HL-60 (cell line): ENCODE measurements around the gene FOXP1.

Experiments
- GABPA ChIP-seq: IDR thresholded peaks from 2 replicates; pipeline ENCODE4 v1.6.1; 2012; ENCODE audit warnings: low read depth
- SPI1 ChIP-seq: IDR thresholded peaks from 2 replicates; pipeline ENCODE4 v1.6.1; 2012; ENCODE audit warnings: low read depth, mild to moderate bottlenecking, borderline replicate concordance
- TF ChIP-seq, protein P1 (sequence below): IDR thresholded peaks from one replicate; pipeline ENCODE4 v1.5.1; 2011; ENCODE audit warnings: low read length, control low read depth, inconsistent platforms; ENCODE audit not compliant: insufficient read depth
- TF ChIP-seq, protein P2 (sequence below): IDR thresholded peaks from 2 replicates; pipeline ENCODE4 v1.6.1; 2012; ENCODE audit warnings: low read depth; ENCODE audit not compliant: insufficient replicate concordance

DNA sequence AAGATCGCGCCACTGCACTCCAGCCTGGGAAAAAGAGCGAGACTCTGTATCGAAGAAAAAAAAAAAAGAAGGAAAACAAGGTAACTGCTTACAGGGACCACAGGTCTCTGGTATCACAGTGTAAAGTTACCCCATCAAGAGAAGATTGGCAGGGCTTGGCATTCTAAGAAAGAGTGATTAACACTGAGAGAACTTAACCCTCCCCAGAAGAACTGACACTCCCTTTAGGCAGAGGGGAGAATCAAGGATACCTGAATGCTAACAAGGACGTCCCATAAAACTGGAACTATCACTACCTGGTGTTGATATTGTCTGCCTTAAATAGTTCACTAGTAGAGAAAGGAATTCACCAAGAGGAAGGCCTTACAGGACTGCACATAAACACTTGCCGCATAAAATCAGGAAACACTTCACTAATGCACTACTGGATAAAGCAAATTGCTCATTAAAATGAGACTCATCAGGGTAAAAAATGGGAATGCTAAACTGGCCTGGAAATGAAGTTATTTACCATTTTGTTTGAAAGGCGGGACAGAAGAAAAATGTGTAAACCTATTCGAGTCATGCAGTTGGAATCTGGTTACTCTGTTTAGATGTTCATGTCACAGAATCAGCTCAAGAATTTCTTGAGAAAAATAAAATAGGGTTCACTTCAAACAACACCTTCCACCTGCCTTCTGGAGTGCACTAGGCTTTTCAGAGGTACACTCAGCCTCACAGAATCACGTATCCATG, 121.6 kb downstream of the FOXP1 start:
- TF ChIP-seq, protein P1, sequence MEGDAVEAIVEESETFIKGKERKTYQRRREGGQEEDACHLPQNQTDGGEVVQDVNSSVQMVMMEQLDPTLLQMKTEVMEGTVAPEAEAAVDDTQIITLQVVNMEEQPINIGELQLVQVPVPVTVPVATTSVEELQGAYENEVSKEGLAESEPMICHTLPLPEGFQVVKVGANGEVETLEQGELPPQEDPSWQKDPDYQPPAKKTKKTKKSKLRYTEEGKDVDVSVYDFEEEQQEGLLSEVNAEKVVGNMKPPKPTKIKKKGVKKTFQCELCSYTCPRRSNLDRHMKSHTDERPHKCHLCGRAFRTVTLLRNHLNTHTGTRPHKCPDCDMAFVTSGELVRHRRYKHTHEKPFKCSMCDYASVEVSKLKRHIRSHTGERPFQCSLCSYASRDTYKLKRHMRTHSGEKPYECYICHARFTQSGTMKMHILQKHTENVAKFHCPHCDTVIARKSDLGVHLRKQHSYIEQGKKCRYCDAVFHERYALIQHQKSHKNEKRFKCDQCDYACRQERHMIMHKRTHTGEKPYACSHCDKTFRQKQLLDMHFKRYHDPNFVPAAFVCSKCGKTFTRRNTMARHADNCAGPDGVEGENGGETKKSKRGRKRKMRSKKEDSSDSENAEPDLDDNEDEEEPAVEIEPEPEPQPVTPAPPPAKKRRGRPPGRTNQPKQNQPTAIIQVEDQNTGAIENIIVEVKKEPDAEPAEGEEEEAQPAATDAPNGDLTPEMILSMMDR, result no peak
- TF ChIP-seq, protein P2, sequence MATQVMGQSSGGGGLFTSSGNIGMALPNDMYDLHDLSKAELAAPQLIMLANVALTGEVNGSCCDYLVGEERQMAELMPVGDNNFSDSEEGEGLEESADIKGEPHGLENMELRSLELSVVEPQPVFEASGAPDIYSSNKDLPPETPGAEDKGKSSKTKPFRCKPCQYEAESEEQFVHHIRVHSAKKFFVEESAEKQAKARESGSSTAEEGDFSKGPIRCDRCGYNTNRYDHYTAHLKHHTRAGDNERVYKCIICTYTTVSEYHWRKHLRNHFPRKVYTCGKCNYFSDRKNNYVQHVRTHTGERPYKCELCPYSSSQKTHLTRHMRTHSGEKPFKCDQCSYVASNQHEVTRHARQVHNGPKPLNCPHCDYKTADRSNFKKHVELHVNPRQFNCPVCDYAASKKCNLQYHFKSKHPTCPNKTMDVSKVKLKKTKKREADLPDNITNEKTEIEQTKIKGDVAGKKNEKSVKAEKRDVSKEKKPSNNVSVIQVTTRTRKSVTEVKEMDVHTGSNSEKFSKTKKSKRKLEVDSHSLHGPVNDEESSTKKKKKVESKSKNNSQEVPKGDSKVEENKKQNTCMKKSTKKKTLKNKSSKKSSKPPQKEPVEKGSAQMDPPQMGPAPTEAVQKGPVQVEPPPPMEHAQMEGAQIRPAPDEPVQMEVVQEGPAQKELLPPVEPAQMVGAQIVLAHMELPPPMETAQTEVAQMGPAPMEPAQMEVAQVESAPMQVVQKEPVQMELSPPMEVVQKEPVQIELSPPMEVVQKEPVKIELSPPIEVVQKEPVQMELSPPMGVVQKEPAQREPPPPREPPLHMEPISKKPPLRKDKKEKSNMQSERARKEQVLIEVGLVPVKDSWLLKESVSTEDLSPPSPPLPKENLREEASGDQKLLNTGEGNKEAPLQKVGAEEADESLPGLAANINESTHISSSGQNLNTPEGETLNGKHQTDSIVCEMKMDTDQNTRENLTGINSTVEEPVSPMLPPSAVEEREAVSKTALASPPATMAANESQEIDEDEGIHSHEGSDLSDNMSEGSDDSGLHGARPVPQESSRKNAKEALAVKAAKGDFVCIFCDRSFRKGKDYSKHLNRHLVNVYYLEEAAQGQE, result no peak
- TF ChIP-seq SPI1, result no peak
- TF ChIP-seq GABPA, result no peak
